CD14-positive monocyte (primary cell): ENCODE results near the gene THSD4. TPM values are rescaled to one million over a fixed set of nuclear protein-coding genes. Genes with fewer than 3 reads are reported as not detected.

Experiments used
- DNase-seq, 3 donors: peaks; one replicate each; pipeline ENCODE4 v3.0.0-alpha.2; 2011 to 2022
- H2AFZ ChIP-seq: 2 replicates; pipeline ENCODE4 v1.6.0; 2012; ENCODE audit warnings: mild to moderate bottlenecking, low read depth, low read length, inconsistent platforms; ENCODE audit not compliant: insufficient read depth, poor library complexity, severe bottlenecking
- H3K27ac ChIP-seq, 2 donors: 1 replicate in 1 of 2; 2 replicates in 1 of 2; pipeline ENCODE4 v1.5.1; 2012 to 2013; ENCODE audit warnings: low read length in 2 of 2, control low read depth in 1 of 2, inconsistent platforms in 1 of 2, low read depth in 1 of 2, mild to moderate bottlenecking in 1 of 2
- H3K27me3 ChIP-seq, 2 donors: one replicate each; pipeline versions ENCODE4 v1.6.0 to v1.6.1; 2011 to 2013; ENCODE audit warnings: low read length in 2 of 2; ENCODE audit not compliant: control insufficient read depth in 2 of 2, insufficient read depth in 2 of 2
- H3K36me3 ChIP-seq, 2 donors: replicated peaks in 1 of 2; 1 replicate in 1 of 2; 2 replicates in 1 of 2; pipeline versions ENCODE4 v1.5.1 to v1.6.1; 2012 to 2013; ENCODE audit warnings: low read length in 2 of 2, control low read depth in 1 of 2, inconsistent platforms in 1 of 2, mild to moderate bottlenecking in 1 of 2; ENCODE audit not compliant: insufficient read depth in 2 of 2, control insufficient read depth in 1 of 2
- H3K4me1 ChIP-seq, 2 donors: 1 replicate in 1 of 2; 2 replicates in 1 of 2; pipeline versions ENCODE4 v1.5.1 to v1.6.1; 2012 to 2013; ENCODE audit warnings: low read length in 2 of 2, control low read depth in 1 of 2, inconsistent platforms in 1 of 2, mild to moderate bottlenecking in 1 of 2, moderate library complexity in 1 of 2; ENCODE audit not compliant: insufficient read depth in 2 of 2, control insufficient read depth in 1 of 2
- H3K4me2 ChIP-seq: replicated peaks from 2 replicates; pipeline ENCODE3; 2012; ENCODE audit warnings: low read length, moderate library complexity, mild to moderate bottlenecking; ENCODE audit not compliant: poor library complexity, severe bottlenecking; ENCODE audit errors: extremely low read depth
- H3K4me3 ChIP-seq, 3 experiments: fragments of 200-600 bp in 1 of 3; sonication (generic) in 1 of 3; replicated peaks in 1 of 3; 1 replicate in 2 of 3; 2 replicates in 1 of 3; pipeline ENCODE4 v1.5.1; 2011 to 2013; ENCODE audit warnings: low read length in 3 of 3, mild to moderate bottlenecking in 3 of 3, control low read depth in 2 of 3, low read depth in 2 of 3, inconsistent platforms in 1 of 3, moderate library complexity in 1 of 3
- H3K79me2 ChIP-seq: 2 replicates; pipeline ENCODE4 v1.6.0; 2012; ENCODE audit warnings: mild to moderate bottlenecking, control low read depth, inconsistent platforms, low read length, moderate library complexity; ENCODE audit not compliant: insufficient read depth
- H3K9ac ChIP-seq: 2 replicates; pipeline ENCODE4 v1.6.0; 2017; ENCODE audit warnings: low read length, mild to moderate bottlenecking; ENCODE audit not compliant: insufficient read depth, poor library complexity, severe bottlenecking
- H3K9me3 ChIP-seq, 2 donors: replicated peaks in 1 of 2; 1 replicate in 1 of 2; 2 replicates in 1 of 2; pipeline versions ENCODE4 v1.5.1 to v1.6.1; 2012 to 2013; ENCODE audit warnings: low read length in 2 of 2, control low read depth in 1 of 2; ENCODE audit not compliant: control insufficient read depth in 1 of 2, insufficient read depth in 1 of 2
- H4K20me1 ChIP-seq: 2 replicates; pipeline ENCODE4 v1.6.0; 2012; ENCODE audit warnings: mild to moderate bottlenecking, low read length, control low read depth, moderate library complexity; ENCODE audit not compliant: insufficient read depth
- H3K27ac Mint-ChIP-seq, 7 donors: one replicate each; pipeline ENCODE4 v1.8.0; 2020; ENCODE audit warnings: mild to moderate bottlenecking in 7 of 7, mixed read lengths in 7 of 7, moderate library complexity in 6 of 7, inconsistent platforms in 2 of 7
- H3K27me3 Mint-ChIP-seq, 3 donors: one replicate each; pipeline ENCODE4 v1.8.0; 2021 to 2022; ENCODE audit warnings: low read depth in 3 of 3, mild to moderate bottlenecking in 3 of 3, mixed read lengths in 3 of 3, moderate library complexity in 3 of 3, inconsistent platforms in 1 of 3
- H3K36me3 Mint-ChIP-seq, 2 donors: one replicate each; pipeline ENCODE4 v1.8.0; 2020; ENCODE audit warnings: mixed read lengths in 2 of 2, inconsistent platforms in 1 of 2, mild to moderate bottlenecking in 1 of 2
- H3K4me1 Mint-ChIP-seq: one replicate; pipeline ENCODE4 v1.8.0; 2020; ENCODE audit warnings: mild to moderate bottlenecking, mixed read lengths
- H3K4me3 Mint-ChIP-seq, 2 donors: one replicate each; pipeline ENCODE4 v1.8.0; 2020; ENCODE audit warnings: mild to moderate bottlenecking in 2 of 2, mixed read lengths in 2 of 2, moderate library complexity in 1 of 2
- H3K9me3 Mint-ChIP-seq, 7 donors: one replicate each; pipeline ENCODE4 v1.8.0; 2020 to 2022; ENCODE audit warnings: mixed read lengths in 7 of 7, mild to moderate bottlenecking in 6 of 7, moderate library complexity in 6 of 7, inconsistent platforms in 2 of 7
- WGBS: methylation state at CpG from one replicate; pipeline ENCODE4 v1.1.5; 2013; ENCODE audit warnings: missing lambda C conversion rate; ENCODE audit not compliant: insufficient coverage; 5-methylcytosine and 5-hydroxymethylcytosine counted together
- intact Hi-C, 2 donors: fragments of 100-400 bp; cut with micrococcal nuclease; formaldehyde crosslinking; loops; one replicate each; pipeline versions ENCODE4 v1.15.0 to v1.15.1; 2023
- polyA plus RNA-seq, 3 donors: library from polyadenylated mRNA; depleted of rRNA in 1 of 3; unstranded in 2 of 3; stranded (reverse) in 1 of 3; fragments of 300-500 nt in 2 of 3; fragments of >200 nt in 1 of 3; fragmentation: Illumina TruSeq in 2 of 3; gene quantifications; 1 replicate in 2 of 3; 2 replicates in 1 of 3; pipeline ENCODE4 v1.2.3, GENCODE V29; 2012 to 2021
- TF ChIP-seq, protein P1 (sequence below): fragments of 200-600 bp; IDR thresholded peaks from one replicate; pipeline ENCODE4 v1.8.0; 2022; ENCODE audit warnings: antibody characterized with exemption, mild to moderate bottlenecking

The THSD4 gene
- polyA plus RNA-seq, 3 donors = not detected

DNA sequence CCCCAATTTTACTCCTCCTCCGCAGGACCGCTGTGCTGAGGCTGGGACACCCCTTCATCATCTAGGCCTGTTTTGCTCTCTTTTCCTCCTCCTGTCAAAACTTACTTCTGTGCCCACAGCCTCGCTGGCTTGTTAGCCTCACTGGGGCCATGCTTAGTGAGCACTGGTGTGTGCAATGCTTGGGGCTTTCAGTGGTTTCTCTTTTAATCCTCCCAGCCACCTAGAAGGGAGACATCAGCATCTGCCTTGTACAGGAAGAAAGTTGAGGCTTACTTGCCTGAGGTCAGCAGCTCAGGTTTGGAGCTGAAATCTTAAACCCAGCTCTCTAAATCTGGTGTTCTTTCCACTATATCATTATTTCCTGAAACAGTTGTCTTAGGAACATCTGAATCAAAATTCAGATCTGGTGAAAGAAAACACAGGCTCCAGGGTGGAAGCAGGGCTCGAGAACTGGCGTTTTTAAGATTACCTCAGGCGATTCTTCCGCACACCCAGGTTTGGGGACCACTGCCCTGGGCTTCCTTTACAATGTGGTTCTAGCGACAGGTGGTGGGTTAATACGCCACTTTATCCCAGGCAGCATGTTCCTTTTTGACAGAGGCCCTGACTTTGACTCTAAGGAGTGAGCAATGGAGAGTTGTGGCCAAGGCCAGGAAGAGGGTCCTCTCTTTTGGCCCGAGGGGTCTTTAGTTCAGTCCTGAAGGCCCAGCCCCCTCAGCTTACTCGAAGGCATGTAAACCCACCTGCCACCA, 3.8 kb downstream of the THSD4 start:
- no peaks in the 10 kb centered on the region for H3K79me2 ChIP-seq
- Mint-ChIP-seq H3K4me3 (peak overlapping the region in 1 of 2 donors; percentile 17), H3K36me3 (peaks cover 0 to 4% of the 10 kb centered on the region in 2 donors), H3K27ac (no peak overlapping the region), H3K4me1 (peaks cover 11% of the 10 kb centered on the region), H3K9me3 (peaks cover 0 to 6% (median 3%) of the 10 kb centered on the region in 7 donors), H3K27me3 (peaks cover 45 to 55% (median 47%) of the 10 kb centered on the region in 3 donors)
- H3K9me3 ChIP-seq = peaks cover 0 to 3% of the 10 kb centered on the region in 2 donors
- peaks cover 5 to 6% of the 10 kb centered on the region in 2 donors for H3K4me1 ChIP-seq
- no peak overlapping the region for H3K27ac ChIP-seq
- H2AFZ ChIP-seq = no peak overlapping the region
- no peaks in the 10 kb centered on the region for H4K20me1 ChIP-seq
- H3K4me3 ChIP-seq = no peak overlapping the region
- H3K36me3 ChIP-seq = no peaks in the 10 kb centered on the region
- 94% methylated on average over 7 of the region's 11 CpGs for WGBS
- peaks cover 22 to 40% of the 10 kb centered on the region in 2 donors for H3K27me3 ChIP-seq
- TF ChIP-seq, protein P1, sequence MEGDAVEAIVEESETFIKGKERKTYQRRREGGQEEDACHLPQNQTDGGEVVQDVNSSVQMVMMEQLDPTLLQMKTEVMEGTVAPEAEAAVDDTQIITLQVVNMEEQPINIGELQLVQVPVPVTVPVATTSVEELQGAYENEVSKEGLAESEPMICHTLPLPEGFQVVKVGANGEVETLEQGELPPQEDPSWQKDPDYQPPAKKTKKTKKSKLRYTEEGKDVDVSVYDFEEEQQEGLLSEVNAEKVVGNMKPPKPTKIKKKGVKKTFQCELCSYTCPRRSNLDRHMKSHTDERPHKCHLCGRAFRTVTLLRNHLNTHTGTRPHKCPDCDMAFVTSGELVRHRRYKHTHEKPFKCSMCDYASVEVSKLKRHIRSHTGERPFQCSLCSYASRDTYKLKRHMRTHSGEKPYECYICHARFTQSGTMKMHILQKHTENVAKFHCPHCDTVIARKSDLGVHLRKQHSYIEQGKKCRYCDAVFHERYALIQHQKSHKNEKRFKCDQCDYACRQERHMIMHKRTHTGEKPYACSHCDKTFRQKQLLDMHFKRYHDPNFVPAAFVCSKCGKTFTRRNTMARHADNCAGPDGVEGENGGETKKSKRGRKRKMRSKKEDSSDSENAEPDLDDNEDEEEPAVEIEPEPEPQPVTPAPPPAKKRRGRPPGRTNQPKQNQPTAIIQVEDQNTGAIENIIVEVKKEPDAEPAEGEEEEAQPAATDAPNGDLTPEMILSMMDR = no peak
- intact Hi-C loops = loop anchor here in 1 of 2 donors (5.0 kb wide), 1 partner anchor 323 kb away; no protein-coding TSS in a partner anchor
- no peak overlapping the region for H3K9ac ChIP-seq
- no peak overlapping the region for H3K4me2 ChIP-seq
- DNase-seq = no peak

DNA sequence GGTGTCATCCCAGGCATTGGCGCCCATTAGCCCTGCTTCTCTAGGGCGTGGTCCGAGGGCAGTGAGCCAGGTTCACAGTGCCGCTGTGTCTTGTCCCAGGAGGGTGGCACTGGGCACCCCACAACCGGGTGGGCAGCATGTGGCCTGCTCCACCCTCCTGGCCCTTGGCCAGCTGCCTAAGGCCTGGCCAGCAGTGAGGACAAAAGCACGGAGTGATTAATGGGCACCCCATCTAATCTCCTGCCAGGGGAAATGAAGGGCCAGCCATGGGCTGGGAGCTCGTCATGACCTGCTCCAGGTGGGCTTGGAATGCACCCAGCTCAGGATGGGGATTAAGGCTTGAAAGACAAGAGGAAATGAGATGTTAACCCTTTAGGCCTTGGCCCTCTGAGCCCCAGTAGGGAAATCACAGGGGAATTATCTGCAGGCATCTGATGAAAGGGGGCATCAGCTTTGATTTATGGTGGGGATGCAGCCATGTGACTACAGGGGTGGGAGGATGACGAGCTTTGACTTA, 5.2 kb downstream of the THSD4 start:
- Histone ChIP-seq H3K4me1 (peaks cover 5 to 6% of the 10 kb centered on the region in 2 donors), H4K20me1 (no peaks in the 10 kb centered on the region), H3K79me2 (no peaks in the 10 kb centered on the region), H2AFZ (no peak overlapping the region), H3K9me3 (peaks cover 0 to 3% of the 10 kb centered on the region in 2 donors), H3K9ac (no peak overlapping the region), H3K4me3 (no peak overlapping the region), H3K27me3 (peaks cover 21 to 28% of the 10 kb centered on the region in 2 donors), H3K36me3 (no peaks in the 10 kb centered on the region), H3K4me2 (no peak overlapping the region), H3K27ac (no peak overlapping the region)
- H3K27ac Mint-ChIP-seq = peak overlapping the region in 2 of 7 donors; percentile 20 to 50
- peaks cover 34 to 42% (median 38%) of the 10 kb centered on the region in 3 donors for H3K27me3 Mint-ChIP-seq
- intact Hi-C loops = no loop called here
- WGBS = 91% methylated on average over 8 of the region's 8 CpGs
- H3K9me3 Mint-ChIP-seq = peaks cover 0 to 6% (median 2%) of the 10 kb centered on the region in 7 donors
- peaks cover 7% of the 10 kb centered on the region for H3K4me1 Mint-ChIP-seq
- no peak overlapping the region for H3K4me3 Mint-ChIP-seq
- peaks cover 0 to 4% of the 10 kb centered on the region in 2 donors for H3K36me3 Mint-ChIP-seq
- DNase-seq = no peak
- TF ChIP-seq, protein P1 = no peak
